HG03108 (cell line): ENCODE results near the gene GRIK1.

Experiments used
- ATAC-seq: cut with Tn5 transposase; IDR thresholded peaks from one replicate; pipeline ENCODE4 v1.9.1; 2021; ENCODE audit warnings: moderate library complexity; ENCODE audit not compliant: unreplicated experiment

The GRIK1 gene

DNA sequence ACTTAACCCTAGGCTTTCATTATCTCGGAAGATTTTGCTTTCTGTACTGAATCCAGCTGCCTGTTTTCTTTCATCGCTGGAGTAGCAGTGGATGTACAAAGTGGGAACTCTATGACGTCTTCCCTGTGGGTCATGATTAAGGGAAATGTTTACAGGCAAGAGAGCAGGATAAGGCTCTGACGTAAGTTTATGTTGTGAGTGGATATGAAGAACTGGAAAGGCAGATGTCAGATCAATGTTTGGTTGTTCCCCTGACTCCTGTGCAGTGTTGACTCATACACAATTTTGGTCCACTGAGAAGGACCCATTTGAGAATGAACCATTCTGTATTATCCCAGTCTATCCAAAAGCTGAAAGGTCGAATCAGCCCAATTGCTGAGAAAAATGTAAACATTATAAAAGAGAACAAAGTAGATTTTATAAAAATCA is 292.4 kb downstream of the GRIK1 start:
- ATAC-seq = no peak

DNA sequence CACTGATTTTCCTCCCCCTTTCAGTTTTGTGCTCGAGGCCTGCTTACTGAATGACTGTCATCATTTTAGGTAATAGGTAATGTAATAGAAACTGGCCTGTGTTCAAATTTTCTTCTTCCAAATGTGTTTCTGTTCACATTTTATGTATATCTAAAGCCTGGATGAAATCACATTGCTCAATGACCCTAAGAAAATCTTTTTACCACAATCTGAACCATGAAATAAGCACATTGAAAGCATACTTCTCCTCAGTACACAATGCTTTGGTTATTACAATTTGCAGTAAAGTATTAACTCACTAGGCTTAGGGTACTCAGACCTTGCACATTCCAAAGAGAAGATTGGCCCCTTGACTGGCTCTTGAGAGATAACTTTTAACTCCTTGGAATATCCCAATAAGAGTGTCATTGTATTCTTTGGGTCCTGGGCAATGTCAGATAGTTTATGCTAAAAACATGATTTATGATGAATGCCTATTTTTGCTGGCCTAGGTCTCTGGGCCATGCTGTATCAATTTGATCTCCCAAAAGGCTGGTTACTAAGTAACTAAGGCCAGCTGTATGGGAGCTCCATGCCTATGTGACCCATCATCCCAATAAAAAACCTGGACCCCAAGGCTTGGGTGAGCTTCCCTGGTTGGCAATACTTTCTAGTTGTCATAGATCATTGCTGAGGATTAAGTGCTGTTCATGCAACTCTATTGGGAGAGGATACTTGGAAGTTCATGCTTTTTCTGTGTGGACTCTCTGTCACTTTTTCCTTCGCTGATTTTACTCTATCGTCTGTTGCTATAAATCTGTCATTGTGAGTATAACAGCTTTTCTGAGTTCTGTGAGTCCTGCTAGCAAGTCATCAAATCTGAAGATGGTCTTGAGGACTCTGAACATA is 293.9 kb downstream of the GRIK1 start:
- no peak for ATAC-seq

DNA sequence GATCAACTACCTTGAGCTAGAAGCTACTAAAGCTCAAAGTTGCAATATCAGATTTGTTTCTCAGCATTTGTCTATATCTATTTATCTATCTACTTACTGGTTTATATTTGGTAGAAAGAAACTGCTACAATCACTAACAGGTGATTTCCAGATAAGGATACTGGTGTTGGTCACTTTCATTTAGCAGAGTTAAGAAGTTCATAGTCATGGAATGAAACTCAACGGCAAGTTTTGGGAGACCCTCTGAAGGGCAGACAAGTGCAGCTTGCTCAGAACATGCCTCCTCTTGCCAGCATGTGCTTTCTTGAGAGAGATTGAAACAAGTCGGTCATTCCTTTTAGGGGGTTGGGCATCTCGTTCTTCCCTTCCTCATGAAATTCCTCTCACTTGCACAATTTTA is 296.5 kb downstream of the GRIK1 start:
- no peak for ATAC-seq

DNA sequence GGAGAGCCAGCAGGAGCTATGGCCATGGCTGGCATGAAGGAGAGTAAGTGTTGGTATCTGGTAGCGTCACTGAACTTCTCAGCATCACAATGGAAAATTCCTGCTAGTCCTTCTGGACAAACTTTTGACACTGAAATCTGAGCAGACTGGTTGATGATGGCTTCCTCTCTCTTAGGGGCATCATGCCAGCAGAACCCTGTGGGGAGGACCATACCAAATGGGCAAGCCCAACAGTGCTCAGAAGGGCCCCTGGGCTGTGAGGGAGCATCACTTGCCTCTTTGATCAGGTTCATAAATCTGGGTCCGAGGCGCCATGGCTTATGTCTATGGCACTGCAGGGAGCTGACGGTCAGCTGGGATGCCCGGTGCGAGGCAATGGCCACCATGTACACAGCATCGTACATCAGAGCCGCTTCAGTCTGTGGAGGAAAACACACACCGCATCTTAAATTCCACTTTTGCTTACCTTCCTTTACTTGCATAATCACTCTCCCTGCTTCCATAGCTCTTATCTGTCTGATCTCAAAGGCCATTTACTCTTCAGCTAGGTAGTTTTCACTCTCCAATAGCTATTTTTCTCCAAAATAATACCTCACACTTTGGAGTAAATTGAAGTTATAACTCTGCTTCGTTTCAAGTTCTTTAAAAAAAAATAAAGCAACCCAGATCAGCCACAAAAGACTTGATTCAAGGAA is 297.1 kb downstream of the GRIK1 start:
- ATAC-seq = no peak

DNA sequence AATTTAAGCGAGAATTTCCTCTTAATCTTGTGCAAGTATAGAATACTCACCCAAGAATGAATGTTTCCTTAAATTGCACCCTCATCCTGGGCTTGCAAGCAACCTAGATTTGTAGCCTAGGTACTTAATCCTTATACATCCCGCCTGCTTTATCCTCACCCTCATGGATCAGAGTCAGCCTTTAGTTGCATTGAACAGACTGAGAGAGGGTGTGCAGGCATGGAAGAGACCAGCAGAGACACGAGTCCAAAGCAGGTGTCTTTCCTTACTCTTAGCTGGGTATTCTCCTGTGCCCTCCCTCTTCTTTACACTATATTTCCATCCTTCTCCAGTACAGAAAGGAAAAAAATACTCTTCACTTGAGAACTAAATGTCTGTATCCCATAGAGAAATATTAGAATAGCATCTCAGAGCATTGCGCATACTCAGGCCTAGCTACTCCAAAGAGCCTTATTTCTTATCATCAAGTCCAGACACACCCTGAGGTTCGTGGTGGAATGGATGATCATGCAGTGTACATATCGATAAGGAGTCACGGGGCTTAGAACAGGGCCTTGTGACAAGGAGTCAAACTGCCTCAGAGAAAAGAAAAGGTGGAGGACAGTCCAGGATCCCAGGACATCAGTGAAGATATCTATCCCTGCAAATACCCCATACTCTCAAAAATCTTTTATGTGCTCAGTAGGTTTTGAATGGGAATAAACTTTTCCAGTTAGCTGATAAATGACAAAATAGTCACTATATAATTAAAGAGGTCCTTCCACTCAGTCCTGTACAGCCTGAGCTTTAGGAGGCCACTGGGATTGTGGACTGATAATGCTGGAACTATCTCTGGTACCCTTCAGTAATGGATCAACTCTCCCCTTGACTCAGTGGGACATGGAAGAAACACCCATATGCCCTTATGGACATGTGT is 297.9 kb downstream of the GRIK1 start:
- no peak for ATAC-seq

DNA sequence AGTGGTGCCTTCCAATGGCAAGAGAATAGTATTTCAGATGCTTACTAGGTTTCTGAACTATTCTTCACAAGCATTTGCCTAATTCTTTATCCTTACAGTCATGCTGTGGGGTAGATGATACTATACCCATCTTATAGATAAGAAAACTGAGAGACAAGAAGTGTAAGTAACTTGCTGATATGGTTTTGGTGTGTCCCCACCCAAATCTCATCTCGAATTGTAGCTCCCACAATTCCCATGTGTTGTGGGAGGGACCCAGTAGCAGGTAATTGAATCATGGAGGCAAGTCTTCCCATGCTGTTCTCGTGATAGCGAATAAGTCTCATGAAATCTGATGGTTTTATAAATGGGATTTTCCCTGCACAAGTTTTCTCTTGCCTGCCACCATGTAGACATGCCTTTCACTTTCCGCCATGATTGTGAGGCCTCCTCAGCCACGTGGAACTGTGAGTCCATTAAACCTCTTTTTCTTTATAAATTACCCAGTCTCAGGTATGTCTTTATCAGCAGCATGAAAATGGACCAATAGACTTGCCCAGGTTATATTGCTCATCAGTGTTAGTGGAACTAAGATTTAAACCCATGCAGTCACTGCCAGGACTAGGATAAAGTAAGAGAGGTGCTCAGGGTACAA is 298.7 kb downstream of the GRIK1 start:
- no peak for ATAC-seq

DNA sequence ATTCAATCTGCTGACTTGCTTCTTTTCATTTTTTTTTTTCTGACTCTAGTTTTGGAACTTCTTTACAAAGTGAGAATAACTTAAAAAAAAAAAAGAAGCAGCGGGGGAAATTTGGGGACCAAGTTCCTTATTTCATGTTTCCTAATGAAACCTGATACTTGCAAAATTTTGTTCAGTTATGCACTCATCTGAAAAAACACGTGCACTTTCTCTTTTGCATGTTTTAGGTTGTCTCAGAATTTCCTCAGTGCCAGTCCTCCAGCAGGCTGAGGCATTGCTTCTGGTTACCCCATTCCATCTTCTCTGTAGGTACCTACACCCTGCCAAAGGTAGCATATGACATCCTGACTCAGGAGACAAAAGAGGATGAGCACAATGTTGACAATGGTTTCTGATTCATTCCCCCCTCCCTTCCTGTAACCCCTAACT is 299.7 kb downstream of the GRIK1 start:
- peak; percentile 60 for ATAC-seq

DNA sequence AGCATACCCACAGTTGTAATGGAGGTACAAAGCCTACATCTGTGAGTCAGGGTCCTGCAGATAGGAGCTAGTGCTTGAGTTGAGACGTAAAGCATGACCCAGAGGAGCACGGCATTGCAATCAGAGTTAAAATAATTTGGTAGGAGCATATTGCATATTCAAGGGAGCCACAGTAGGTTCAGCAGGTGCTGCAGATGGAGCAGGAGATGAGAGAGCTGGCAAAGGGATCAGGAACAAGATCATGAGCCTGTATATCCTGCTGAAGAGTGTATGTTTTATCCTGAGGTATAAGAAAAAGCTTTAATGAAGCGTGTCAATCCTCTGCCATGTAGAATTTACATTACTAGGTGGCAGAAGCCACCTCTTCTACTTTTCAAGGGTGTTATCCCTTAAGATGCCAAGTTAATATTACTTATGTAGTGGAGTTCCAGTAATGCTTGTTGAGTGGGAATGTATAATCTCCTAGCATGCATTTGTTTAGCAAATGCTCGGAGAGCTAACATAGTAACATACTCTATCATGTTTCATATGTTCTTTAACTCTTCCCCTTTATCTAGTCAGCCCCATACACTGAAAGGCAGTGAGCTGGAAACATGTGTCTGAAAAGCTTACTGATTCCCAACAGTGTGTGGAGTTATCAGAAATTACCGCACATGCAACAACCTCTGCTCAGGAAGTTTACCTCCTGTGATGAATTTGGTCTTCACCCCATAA is 300.3 kb downstream of the GRIK1 start:
- peak; percentile 18 for ATAC-seq

DNA sequence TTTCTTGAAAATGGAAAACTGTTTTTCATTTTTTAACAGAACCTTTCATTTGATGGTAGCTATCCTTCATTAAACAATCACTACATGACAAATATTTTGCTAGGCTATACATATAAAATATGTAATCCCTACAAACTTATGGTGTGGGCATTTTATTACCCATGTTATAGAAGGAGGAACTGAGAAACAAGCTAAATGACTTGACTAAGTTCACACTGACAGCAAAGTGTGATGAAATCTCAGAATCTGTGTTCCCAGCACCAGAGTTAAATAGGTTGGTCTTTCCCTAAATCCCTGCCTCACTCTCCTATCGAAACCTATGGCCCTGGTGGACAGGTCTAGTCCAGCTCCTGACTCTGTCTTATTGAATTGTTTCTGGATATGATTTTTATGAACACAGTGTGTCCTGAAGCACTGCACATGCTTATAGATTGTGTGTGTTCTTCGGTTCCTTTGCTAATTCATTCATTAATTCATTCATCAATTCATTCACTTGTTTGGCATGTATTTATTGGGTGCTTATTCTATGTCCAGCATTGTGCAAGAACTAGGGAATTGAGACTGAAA is 301.0 kb downstream of the GRIK1 start:
- ATAC-seq = no peak

DNA sequence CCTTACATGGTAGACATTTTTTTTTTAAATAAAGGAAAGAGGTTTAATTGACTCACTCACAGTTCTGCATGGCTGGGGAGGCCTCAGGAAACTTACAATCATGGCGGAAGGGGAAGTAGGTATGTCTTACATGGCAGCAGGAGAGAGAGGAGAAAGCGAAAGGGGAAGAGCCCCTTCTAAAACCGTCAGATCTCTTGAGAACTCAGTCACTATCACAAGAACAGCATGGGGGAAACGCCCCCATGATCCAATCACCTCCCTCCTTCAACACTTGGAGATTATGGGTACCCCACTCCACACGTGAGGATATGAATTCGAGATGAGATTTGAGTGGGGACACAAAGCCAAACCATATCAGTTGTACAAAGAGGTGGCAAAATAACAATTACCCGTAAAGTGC is 301.7 kb downstream of the GRIK1 start:
- no peak for ATAC-seq

DNA sequence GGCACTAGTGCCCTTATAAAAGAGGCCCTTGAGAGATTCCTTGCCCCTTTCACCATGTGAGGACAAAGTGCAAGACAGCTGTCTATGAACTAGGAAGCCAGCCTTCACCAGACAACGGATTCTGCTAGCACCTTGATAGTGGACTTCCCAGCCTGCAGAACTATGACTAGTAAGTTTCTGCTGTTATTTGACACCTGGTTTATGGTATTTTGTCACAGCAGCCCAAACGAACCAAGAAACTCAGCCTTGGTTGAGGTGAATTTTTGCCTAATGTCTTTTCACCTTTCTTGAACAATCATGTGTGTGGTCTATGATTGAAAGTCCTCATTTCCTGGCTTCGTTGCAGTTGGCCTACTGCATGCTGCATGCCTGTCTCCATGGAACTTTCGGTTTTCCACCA is 302.2 kb downstream of the GRIK1 start:
- no peak for ATAC-seq

DNA sequence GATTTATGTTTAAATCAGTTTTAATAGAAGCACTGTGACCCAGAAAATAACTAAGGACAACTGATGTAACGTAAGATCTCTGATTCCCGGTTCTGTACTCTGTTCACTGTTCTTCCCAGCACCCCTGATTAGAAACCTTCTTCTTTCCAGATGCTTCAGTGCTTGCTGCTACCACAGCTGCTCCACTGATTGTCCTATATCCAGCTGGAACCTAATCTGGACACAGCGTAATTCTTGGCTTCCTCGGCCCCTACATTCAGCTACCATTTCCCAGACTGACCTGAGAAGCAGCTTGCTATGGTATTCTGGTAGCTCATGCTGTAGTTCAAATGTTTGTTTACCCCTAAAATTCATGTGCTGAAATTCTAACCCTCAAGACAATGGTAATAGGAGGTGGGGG is 302.7 kb downstream of the GRIK1 start:
- no peak for ATAC-seq

DNA sequence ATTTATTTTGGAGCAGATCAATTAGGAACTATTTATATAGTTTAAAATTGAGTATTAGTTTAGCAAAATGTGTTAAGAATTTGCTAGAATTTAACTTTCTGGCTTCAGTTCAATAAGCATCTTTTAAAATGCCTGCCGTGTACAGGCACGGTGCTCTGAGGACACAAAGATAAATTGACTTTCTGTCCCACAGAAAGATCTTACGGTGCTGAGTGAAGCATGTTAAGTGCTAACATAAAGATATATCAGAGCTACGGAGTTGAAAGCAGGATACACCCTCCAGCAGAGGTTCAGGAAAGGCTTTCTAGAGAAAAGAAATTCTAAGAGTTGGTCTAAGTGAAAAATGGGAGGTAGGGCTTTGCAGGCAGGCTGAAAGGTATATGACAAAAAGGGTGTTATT is 305.4 kb downstream of the GRIK1 start:
- no peak for ATAC-seq

DNA sequence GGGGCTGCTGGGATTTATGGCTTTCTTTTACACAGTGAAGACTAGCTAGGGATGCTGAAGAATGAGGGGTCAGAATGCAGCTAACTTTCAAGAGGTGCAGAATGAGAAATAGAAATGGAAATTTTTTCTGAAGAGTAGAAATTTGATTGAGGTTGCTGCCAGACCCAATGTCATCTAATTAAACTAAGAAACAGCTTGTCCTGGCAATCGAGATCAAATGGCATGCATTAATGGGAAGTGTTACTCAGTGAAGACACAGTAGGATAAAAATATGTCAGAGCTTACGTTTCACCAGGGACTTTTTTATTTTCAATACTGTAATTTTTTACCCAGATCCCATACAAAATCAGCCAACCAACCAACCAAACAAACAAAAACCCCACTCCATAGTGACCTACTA is 306.0 kb downstream of the GRIK1 start:
- ATAC-seq = no peak

DNA sequence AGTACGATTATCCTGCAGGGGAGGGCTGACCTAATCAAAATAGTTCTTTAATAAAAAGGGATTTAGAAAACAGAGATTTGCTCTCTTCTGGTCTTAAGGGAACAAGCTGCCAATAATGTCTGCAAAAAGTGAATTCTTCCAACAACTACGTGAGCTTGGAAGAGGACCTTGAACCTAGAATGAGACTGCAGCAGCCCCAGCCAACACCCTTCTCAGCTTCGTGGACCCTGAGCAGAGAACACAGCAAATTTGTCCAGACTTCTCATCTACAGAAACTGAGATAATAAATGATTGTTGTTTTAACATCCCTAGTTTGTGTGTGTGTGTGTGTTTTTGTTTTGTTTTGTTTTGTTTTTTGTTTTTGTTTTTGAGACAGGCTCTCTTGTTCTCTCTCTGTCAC is 309.4 kb downstream of the GRIK1 start:
- ATAC-seq = no peak

DNA sequence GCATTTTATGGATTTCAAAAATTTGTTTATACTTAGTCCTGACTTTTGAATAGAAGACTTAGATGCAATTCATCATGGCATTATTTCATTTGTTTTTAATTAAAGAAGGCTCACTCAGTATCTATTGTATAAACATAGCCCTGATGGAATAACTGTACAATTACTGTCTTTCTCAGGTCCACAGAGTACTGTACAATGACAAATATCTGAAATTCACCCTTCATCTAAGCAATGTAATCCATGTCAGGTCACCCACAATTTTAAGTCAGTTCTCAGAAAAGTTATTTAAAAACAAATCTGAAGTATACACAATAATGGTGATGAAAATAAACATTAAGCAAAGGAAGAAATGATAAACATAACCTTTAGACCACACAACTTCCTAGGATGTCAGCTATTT is 311.9 kb downstream of the GRIK1 start:
- ATAC-seq = no peak

DNA sequence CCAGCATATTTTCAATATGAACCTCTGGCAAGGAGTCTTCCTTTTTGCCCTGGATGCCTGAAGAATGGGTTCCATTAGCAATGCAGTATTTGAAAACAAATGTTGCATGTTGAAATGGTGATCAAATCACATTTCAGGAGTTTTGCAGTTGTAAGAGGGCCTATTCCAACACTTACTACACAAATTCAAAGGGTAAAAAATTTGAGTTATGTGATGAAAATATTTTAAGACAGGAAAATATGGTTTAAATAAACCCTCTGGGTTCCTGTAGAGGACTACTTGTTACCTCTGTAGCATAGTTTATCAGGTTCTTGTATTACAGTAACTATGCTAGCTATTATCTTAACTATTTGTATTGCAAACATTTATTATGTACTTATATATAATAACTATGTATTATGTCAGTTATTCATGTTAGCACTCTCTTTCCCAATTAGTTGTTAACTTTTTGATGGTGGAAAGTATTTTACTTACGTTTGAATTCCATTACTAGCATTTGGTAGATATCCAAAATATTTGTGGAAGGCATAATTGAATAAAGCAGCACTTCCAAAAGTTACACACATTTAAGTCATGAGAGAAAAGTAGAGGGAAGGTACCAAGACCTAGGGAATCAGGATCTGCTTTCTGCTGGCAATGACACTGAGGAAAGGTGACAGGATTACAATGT is 312.9 kb downstream of the GRIK1 start:
- ATAC-seq = no peak

DNA sequence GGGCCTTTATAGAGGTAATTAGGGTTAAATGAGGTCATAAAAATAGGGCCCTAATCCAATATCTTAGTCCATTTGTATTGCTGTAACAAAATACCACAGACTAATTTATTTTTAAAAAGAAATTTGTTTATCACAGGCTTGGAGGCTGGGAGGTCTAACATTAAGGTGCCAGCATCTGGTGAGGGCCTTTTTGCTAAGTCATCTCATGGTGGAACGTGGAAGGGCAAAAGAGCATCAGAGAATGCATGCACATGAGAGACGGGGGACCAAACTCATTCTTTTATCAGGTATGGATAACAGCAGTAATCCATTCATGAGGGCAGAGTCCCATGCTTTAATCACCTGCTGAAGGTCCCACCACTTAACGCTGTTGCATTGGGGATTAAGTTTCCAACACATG is 313.8 kb downstream of the GRIK1 start:
- no peak for ATAC-seq

DNA sequence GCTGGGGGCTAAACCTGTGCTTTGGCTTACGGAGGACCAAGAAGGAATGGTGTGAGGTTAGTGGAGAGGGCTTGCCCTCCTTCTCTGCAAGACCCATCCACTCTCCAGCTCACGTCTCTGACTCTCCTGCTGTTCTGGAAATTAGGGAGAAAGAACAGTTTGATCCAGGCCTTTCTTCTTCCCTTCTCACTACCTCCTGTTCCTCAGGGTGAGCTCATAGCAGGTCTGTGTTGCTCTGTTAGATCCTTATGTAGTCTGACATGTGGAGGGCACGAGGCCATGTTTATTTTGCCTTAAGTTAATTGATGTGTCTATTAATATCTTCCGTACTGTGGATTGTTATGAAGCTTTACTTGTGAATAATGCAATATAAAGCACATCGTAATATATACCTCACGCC is 315.0 kb downstream of the GRIK1 start:
- no peak for ATAC-seq
